Mesodermal cell (in vitro differentiated cells): ENCODE data around the gene NUP58.

Source experiments
- H3K27ac ChIP-seq: 2 replicates; pipeline ENCODE4 v1.7.0; 2013; ENCODE audit warnings: mild to moderate bottlenecking, low read depth, low read length, moderate library complexity; ENCODE audit not compliant: severe bottlenecking
- H3K36me3 ChIP-seq: 2 replicates; pipeline ENCODE4 v1.7.1; 2013; ENCODE audit warnings: mild to moderate bottlenecking, low read length, moderate library complexity; ENCODE audit not compliant: control insufficient read depth, insufficient read depth
- H3K4me1 ChIP-seq: one replicate; pipeline ENCODE4 v1.7.1; 2013; ENCODE audit warnings: mild to moderate bottlenecking, low read length; ENCODE audit not compliant: insufficient read depth, control insufficient read depth, poor library complexity, severe bottlenecking
- H3K4me3 ChIP-seq: 2 replicates; pipeline ENCODE4 v1.7.0; 2013; ENCODE audit warnings: low read length, control low read depth, mild to moderate bottlenecking; ENCODE audit not compliant: insufficient read depth, poor library complexity, severe bottlenecking; ENCODE audit errors: extremely low read depth
- H3K9me3 ChIP-seq: 2 replicates; pipeline ENCODE4 v1.7.1; 2013; ENCODE audit warnings: mild to moderate bottlenecking, low read length, moderate library complexity; ENCODE audit not compliant: control insufficient read depth
- WGBS, 2 experiments: methylation state at CpG; one replicate each; pipeline ENCODE4 v1.1.5; 2013; ENCODE audit warnings: missing lambda C conversion rate in 2 of 2; ENCODE audit not compliant: insufficient coverage in 2 of 2; 5-methylcytosine and 5-hydroxymethylcytosine counted together

NUP58 gene

GRCh38 chr13:25375727-25376358 is 74.4 kb downstream of the NUP58 start:
- WGBS, 2 experiments: 42 to 55% methylated on average over 3 to 6 of the region's 9 CpGs
- Histone ChIP-seq H3K9me3 (no peaks in the 10 kb centered on the region), H3K4me3 (no peak overlapping the region), H3K27ac (no peak overlapping the region), H3K4me1 (no peaks in the 10 kb centered on the region), H3K36me3 (no peaks in the 10 kb centered on the region)

DNA sequence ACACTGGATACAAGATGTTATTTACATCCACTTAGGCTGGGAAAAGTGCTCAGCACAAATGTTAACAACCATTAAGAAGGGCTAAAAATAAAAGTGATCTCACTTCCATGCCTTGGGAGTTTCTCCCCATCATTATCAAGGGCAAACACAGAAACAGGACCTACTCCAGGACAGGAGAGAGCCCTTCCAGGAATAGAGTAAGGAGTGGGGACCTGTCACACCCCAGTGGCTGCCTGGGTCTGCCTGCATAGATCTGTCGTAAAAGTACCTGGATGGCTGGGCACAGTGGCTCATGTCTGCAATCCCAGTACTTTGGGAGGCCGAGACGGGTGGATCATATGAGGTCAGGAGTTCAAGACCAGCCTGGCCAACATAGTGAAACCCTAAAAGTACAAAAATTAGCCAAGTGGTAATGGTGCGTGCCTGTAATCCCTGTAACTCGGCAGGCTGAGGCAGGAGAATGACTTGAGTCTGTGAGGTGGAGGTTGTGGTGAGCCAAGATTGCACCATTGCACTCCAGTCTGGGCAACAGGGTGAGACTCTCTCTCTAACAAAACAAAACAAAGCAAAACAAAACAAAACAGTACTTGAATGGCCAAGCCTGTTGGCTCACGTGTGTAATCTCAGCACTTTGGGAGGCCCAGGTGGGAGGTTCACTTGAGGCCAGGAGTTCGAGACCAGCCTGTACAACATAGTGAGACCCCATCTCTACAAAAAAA is 76.0 kb downstream of the NUP58 start:
- WGBS, 2 experiments: 85 to 89% methylated on average over 4 to 6 of the region's 7 CpGs
- no peaks in the 10 kb centered on the region for H3K36me3 ChIP-seq
- H3K27ac ChIP-seq: no peak overlapping the region

DNA sequence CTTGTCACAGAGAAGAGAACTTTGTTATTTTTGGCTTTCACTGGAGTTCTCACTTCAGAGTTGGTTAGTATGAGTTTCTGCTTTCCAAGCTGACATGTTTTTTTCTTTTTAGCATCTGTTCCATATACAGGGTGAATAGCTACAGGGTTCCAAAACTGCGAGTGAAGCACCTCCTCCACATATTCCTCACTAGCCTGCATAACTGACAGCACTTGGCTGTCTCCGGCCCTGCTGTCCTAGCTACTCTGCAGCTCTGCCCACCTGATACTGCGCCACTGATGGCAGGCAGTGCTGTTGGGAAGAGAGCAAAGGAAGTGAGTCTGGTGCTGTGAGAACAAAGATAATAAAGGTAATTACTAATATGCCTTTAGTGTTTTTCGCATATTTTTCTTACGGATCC is 77.1 kb downstream of the NUP58 start:
- Histone ChIP-seq H3K9me3 (no peaks in the 10 kb centered on the region), H3K4me3 (no peak overlapping the region), H3K36me3 (no peaks in the 10 kb centered on the region), H3K4me1 (no peaks in the 10 kb centered on the region), H3K27ac (no peak overlapping the region)
- WGBS, 2 experiments: 71% methylated on average over 1 of the region's 5 CpGs; no CpG with 5 or more reads in 1 of the 2 experiments

More for the DNA sequence above, 76.0 kb downstream of the NUP58 start:
- H3K4me3 ChIP-seq: no peak overlapping the region
- H3K4me1 ChIP-seq: no peaks in the 10 kb centered on the region
- no peaks in the 10 kb centered on the region for H3K9me3 ChIP-seq

DNA sequence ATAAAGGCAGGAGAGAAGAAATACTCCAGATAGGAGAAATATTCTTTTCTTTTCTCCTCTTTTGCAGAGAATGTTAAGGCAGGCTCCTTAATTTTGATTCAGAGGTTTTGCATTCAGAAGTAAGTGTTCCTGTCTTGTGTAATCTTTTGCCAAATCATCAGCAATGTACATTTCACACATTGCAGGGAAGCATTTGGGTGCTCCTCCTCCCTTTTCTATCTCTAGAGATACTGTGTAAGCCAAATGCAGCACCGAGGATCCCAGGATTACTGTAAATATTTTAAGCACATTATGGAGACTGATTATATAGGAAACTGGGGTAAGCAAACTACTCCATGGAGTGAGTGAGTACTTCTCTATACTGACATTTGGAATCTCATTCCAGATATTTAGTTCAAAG is 77.6 kb downstream of the NUP58 start:
- no peaks in the 10 kb centered on the region for H3K36me3 ChIP-seq
- no peak overlapping the region for H3K4me3 ChIP-seq
- no peaks in the 10 kb centered on the region for H3K9me3 ChIP-seq
- WGBS, 2 experiments: no CpG with 5 or more reads among the region's 1 CpG
- H3K4me1 ChIP-seq: no peaks in the 10 kb centered on the region
- no peak overlapping the region for H3K27ac ChIP-seq

- no peak overlapping the region for H3K4me3 ChIP-seq
- no peaks in the 10 kb centered on the region for H3K36me3 ChIP-seq
- H3K9me3 ChIP-seq: no peaks in the 10 kb centered on the region
- H3K27ac ChIP-seq: no peak overlapping the region
- H3K4me1 ChIP-seq: no peaks in the 10 kb centered on the region
- WGBS, 2 experiments: 93 to 94% methylated on average over 3 of the region's 4 CpGs
These were observed 78.7 kb downstream of the NUP58 start for GRCh38 chr13:25380082-25380481.

- Histone ChIP-seq H3K4me3 (no peak overlapping the region), H3K4me1 (no peaks in the 10 kb centered on the region), H3K36me3 (no peaks in the 10 kb centered on the region), H3K27ac (no peak overlapping the region), H3K9me3 (no peaks in the 10 kb centered on the region)
- WGBS, 2 experiments: 78 to 100% methylated on average over 1 to 3 of the region's 7 CpGs
These were observed 79.4 kb downstream of the NUP58 start for GRCh38 chr13:25380741-25381324.

GRCh38 chr13:25384758-25385410 is 83.5 kb downstream of the NUP58 start:
- Histone ChIP-seq H3K9me3 (no peaks in the 10 kb centered on the region), H3K4me3 (no peak overlapping the region), H3K4me1 (no peaks in the 10 kb centered on the region), H3K36me3 (no peaks in the 10 kb centered on the region), H3K27ac (no peak overlapping the region)
- 37% methylated on average over 2 of the region's 4 CpGs; no CpG with 5 or more reads in 1 of the 2 experiments for WGBS, 2 experiments

DNA sequence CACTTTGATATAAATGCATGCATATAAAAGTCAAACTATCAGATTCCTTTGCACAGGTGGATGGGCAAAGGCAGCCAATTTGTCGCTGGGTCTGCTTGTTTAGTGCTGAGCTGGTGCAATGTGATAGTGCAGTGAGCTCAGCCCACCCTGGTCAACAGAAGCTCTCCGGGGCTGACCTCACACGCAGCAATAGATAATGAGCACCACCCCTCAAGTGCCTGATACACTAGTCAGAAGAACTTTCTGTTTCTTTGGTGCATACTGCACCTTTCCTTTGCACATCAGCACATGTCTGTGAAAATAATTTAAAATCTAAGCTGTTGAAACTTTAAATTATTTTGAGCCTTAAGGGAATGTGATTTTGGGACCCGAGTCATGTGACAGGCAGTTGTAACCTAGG is 90.5 kb downstream of the NUP58 start:
- no peaks in the 10 kb centered on the region for H3K36me3 ChIP-seq
- 83 to 100% methylated on average over 1 to 2 of the region's 4 CpGs for WGBS, 2 experiments
- no peak overlapping the region for H3K4me3 ChIP-seq
- peaks cover 7% of the 10 kb centered on the region for H3K9me3 ChIP-seq
- no peak overlapping the region for H3K27ac ChIP-seq
- H3K4me1 ChIP-seq: no peaks in the 10 kb centered on the region
